Measurements from ENCODE around the gene SECTM1.

SECTM1 gene

GRCh38 chr17:82330322-82331239 lies 3.0 kb downstream of the SECTM1 start:
- no peak for DNase-seq (ENCODE audit: extremely low spot score)
- ChIA-PET POLR2A (no interaction called here), CTCF (interaction anchor here (1.1 to 1.7 kb wide), 2 partner anchors 8 to 35 kb away, joined by 3 read pairs; no protein-coding TSS in a partner anchor)

GRCh38 chr17:82329683-82330321 lies 3.8 kb downstream of the SECTM1 start:
- ChIA-PET POLR2A (no interaction called here), CTCF (interaction anchor here (1.1 to 1.7 kb wide), 2 partner anchors 8 to 36 kb away, joined by 3 read pairs; no protein-coding TSS in a partner anchor)
- no peak for DNase-seq (ENCODE audit: extremely low spot score)
- TF ChIP-seq CTCF (IDR thresholded peaks at IDR 0.05; ENCODE audit: control extremely low read depth, extremely low read depth, low read depth, missing control alignments), result no peak

More at GRCh38 chr17:82330322-82331239, 3.0 kb downstream of the SECTM1 start:
- TF ChIP-seq CTCF (IDR thresholded peaks at IDR 0.05; ENCODE audit: control extremely low read depth, extremely low read depth, low read depth, missing control alignments), result no peak

GRCh38 chr17:82328994-82329507 lies 4.5 kb downstream of the SECTM1 start:
- POLR2A ChIA-PET, result no interaction called here
- CTCF ChIA-PET, result interaction anchor here (1.7 kb wide), 1 partner anchor 7 kb away, joined by 3 read pairs; no protein-coding TSS in a partner anchor
- no peak for TF ChIP-seq CTCF (IDR thresholded peaks at IDR 0.05; ENCODE audit: control extremely low read depth, extremely low read depth, low read depth, missing control alignments)
- no peak for DNase-seq (ENCODE audit: extremely low spot score)

- no peak for DNase-seq (ENCODE audit: extremely low spot score)
- POLR2A ChIA-PET, result no interaction called here
- CTCF ChIA-PET, result no interaction called here
- TF ChIP-seq CTCF (IDR thresholded peaks at IDR 0.05; ENCODE audit: control extremely low read depth, extremely low read depth, low read depth, missing control alignments), result no peak
Measured at GRCh38 chr17:82328141-82328993, 5.2 kb downstream of the SECTM1 start.

GRCh38 chr17:82327757-82328140 lies 5.8 kb downstream of the SECTM1 start:
- DNase-seq (ENCODE audit: extremely low spot score), result no peak
- no peak for TF ChIP-seq CTCF (IDR thresholded peaks at IDR 0.05; ENCODE audit: control extremely low read depth, extremely low read depth, low read depth, missing control alignments)
- CTCF ChIA-PET, result no interaction called here
- POLR2A ChIA-PET, result no interaction called here

- ChIA-PET CTCF (interaction anchor here (1.5 kb wide), 1 partner anchor 19 kb away, joined by 3 read pairs; no protein-coding TSS in a partner anchor), POLR2A (no interaction called here)
- DNase-seq (ENCODE audit: extremely low spot score), result no peak
Measured at GRCh38 chr17:82327289-82327688, 6.3 kb downstream of the SECTM1 start.

More at GRCh38 chr17:82327289-82327688, 6.3 kb downstream of the SECTM1 start:
- TF ChIP-seq CTCF (IDR thresholded peaks at IDR 0.05; ENCODE audit: control extremely low read depth, extremely low read depth, low read depth, missing control alignments), result no peak
